Mucosa of descending colon (tissue), 3 donors: ENCODE measurements around the gene NRCAM. TPM values are rescaled to one million over a fixed set of nuclear protein-coding genes. Genes with fewer than 3 reads are reported as not detected.

ENCODE experiments used
- ATAC-seq: fragments of 200-7000 bp; cut with Tn5 transposase; one replicate; pipeline ENCODE4 v1.9.1; 2020; ENCODE audit warnings: mild to moderate bottlenecking, moderate library complexity
- DNase-seq, 3 donors: peaks; one replicate each; pipeline ENCODE4 v3.0.0-alpha.2; 2020
- H3K36me3 ChIP-seq: fragments of 200-600 bp; one replicate; pipeline ENCODE4 v1.8.0; 2021; ENCODE audit warnings: low read depth, mild to moderate bottlenecking
- H3K4me1 ChIP-seq: fragments of 200-600 bp; one replicate; pipeline ENCODE4 v1.8.0; 2021; ENCODE audit warnings: low read depth, mild to moderate bottlenecking
- H3K4me3 ChIP-seq: fragments of 200-600 bp; one replicate; pipeline ENCODE4 v1.8.0; 2021; ENCODE audit warnings: mild to moderate bottlenecking
- H3K9me3 ChIP-seq: fragments of 200-600 bp; one replicate; pipeline ENCODE4 v1.8.0; 2021; ENCODE audit warnings: mild to moderate bottlenecking
- CTCF ChIP-seq: fragments of 200-600 bp; IDR thresholded peaks from one replicate; pipeline ENCODE4 v1.8.0; 2022; ENCODE audit warnings: antibody characterized with exemption, mild to moderate bottlenecking
- intact Hi-C, 2 donors: fragments of 100-400 bp; cut with DNase I in 1 of 2; cut with micrococcal nuclease in 1 of 2; formaldehyde crosslinking; loops; one replicate each; pipeline versions ENCODE4 v1.11.0 to v1.11.1; 2022; cut with DNase I, micrococcal nuclease
- total RNA-seq, 3 donors: library from RNA; stranded (reverse); fragmentation: NEBNext Ultra II Directional in 2 of 3; extraction: Animal tissue kit (Norgen Biotek cat#: 25700) in 2 of 3; gene quantifications; one replicate each; pipeline versions ENCODE4 v1.2.1 to v1.2.4, GENCODE V29; 2021 to 2023
- donor health status: DM: no; HTN: no; CAD: no; lungs with moderate emphysema.
- donor health status: DM: no; HTN: no; CAD: no.
- donor health status: DM: no; HTN: yes; CAD: no.

The NRCAM gene
- total RNA-seq, 3 donors from 2014 or later: 1.0 to 3.4 (median 2.3) TPM

- intact Hi-C loops: no loop called here
- H3K9me3 ChIP-seq: no peaks in the 10 kb centered on the region
- no peak for TF ChIP-seq CTCF
- no peak for ATAC-seq
- H3K4me3 ChIP-seq: no peak within 1 kb of the TSS
- H3K36me3 ChIP-seq: no peaks in the 10 kb centered on the region
- H3K4me1 ChIP-seq: no peaks in the 10 kb centered on the region
- DNase-seq: no peak
Measured at GRCh38 chr7:108130261-108130660, 326.0 kb downstream of the NRCAM start, which contains the start of gene LAMB4. Gene LAMB4, minus strand, starts transcription at chr7:108130361. Its CDS starts 7,197 bp downstream, at chr7:108123164.

GRCh38 chr7:108129018-108129965, 326.9 kb downstream of the NRCAM start:
- Histone ChIP-seq H3K4me3 (no peak overlapping the region), H3K36me3 (no peaks in the 10 kb centered on the region), H3K9me3 (no peaks in the 10 kb centered on the region), H3K4me1 (no peaks in the 10 kb centered on the region)
- intact Hi-C loops: no loop called here
- no peak for TF ChIP-seq CTCF
- DNase-seq (no peak), ATAC-seq (no peak)

- Histone ChIP-seq H3K36me3 (no peaks in the 10 kb centered on the region), H3K4me1 (no peaks in the 10 kb centered on the region), H3K9me3 (no peaks in the 10 kb centered on the region), H3K4me3 (no peak overlapping the region)
- intact Hi-C loops: no loop called here
- ATAC-seq (no peak), DNase-seq (no peak)
- no peak for TF ChIP-seq CTCF
Measured at GRCh38 chr7:108128514-108128913, 327.7 kb downstream of the NRCAM start.

- TF ChIP-seq CTCF: no peak
- Histone ChIP-seq H3K36me3 (no peaks in the 10 kb centered on the region), H3K4me3 (no peak overlapping the region), H3K4me1 (no peaks in the 10 kb centered on the region), H3K9me3 (no peaks in the 10 kb centered on the region)
- intact Hi-C loops: no loop called here
- DNase-seq (no peak), ATAC-seq (no peak)
Measured at GRCh38 chr7:108127461-108127860, 328.8 kb downstream of the NRCAM start.

- Histone ChIP-seq H3K4me1 (no peaks in the 10 kb centered on the region), H3K36me3 (no peaks in the 10 kb centered on the region), H3K4me3 (no peak overlapping the region), H3K9me3 (no peaks in the 10 kb centered on the region)
- no peak for ATAC-seq
- intact Hi-C loops: no loop called here
- DNase-seq: no peak
- no peak for TF ChIP-seq CTCF
Measured at GRCh38 chr7:108124820-108125219, 331.4 kb downstream of the NRCAM start.
